Mucosa of gallbladder (tissue), 1 donor: Measurements from ENCODE around the gene RSRC2. TPM values are rescaled to one million over a fixed set of nuclear protein-coding genes. Genes with fewer than 3 reads are reported as not detected.
A peak's percentile ranks its signal among the peaks of the same experiment; 100 is the strongest.
"Not testable (repeated sequence)": the region's sequence is repeated elsewhere in the genome, so short reads cannot be mapped to it uniquely, and the experiment has no call there.

Experiments
- DNase-seq: peaks from one replicate; pipeline ENCODE4 v3.0.0-alpha.2; 2020; ENCODE audit warnings: low spot score
- total RNA-seq: library from RNA; stranded (reverse); gene quantifications from one replicate; pipeline ENCODE4 v1.2.1, GENCODE V29; 2021
- donor health status: DM: no; HTN: no; CAD: no.

The RSRC2 gene
- total RNA-seq, 1 donor from 2014 or later: 53.1 TPM

GRCh38 chr12:122518908-122519307 is 7.8 kb downstream of the RSRC2 start:
- DNase-seq: no peak

- no peak for DNase-seq
Observed at GRCh38 chr12:122517877-122518276, 8.9 kb downstream of the RSRC2 start.

GRCh38 chr12:122516544-122517361 is 10.0 kb downstream of the RSRC2 start:
- no peak for DNase-seq

GRCh38 chr12:122515275-122515674 is 11.5 kb downstream of the RSRC2 start:
- DNase-seq: no peak

- no peak for DNase-seq
Observed at GRCh38 chr12:122513660-122514059, 13.1 kb downstream of the RSRC2 start.

GRCh38 chr12:122513028-122513427 is 13.7 kb downstream of the RSRC2 start:
- not testable (repeated sequence) for DNase-seq

GRCh38 chr12:122508163-122508562 is 18.6 kb downstream of the RSRC2 start:
- no peak for DNase-seq

- no peak for DNase-seq
Observed at GRCh38 chr12:122506393-122506938, 20.3 kb downstream of the RSRC2 start.

GRCh38 chr12:122505419-122506051 is 21.2 kb downstream of the RSRC2 start:
- no peak for DNase-seq

GRCh38 chr12:122503783-122504590 is 22.7 kb downstream of the RSRC2 start:
- no peak for DNase-seq

GRCh38 chr12:122503147-122503751 is 23.5 kb downstream of the RSRC2 start:
- DNase-seq: no peak

GRCh38 chr12:122501489-122501989 is 25.2 kb downstream of the RSRC2 start:
- DNase-seq: no peak

- peak; percentile 97 for DNase-seq
Observed at GRCh38 chr12:122500685-122501488, 25.8 kb downstream of the RSRC2 start, which contains the start of gene ZCCHC8. Gene ZCCHC8 (minus strand): TSS chr12:122500932. CDS start chr12:122500840, 92 bp downstream.

- DNase-seq: peak; percentile 18
Observed at GRCh38 chr12:122499991-122500684, 26.6 kb downstream of the RSRC2 start.

- DNase-seq: no peak
Observed at GRCh38 chr12:122495258-122495657, 31.5 kb downstream of the RSRC2 start.

- DNase-seq: not testable (repeated sequence)
Observed at GRCh38 chr12:122493222-122493621, 33.5 kb downstream of the RSRC2 start.

- DNase-seq: no peak
Observed at GRCh38 chr12:122491991-122492390, 34.7 kb downstream of the RSRC2 start.

GRCh38 chr12:122489038-122489437 is 37.7 kb downstream of the RSRC2 start:
- no peak for DNase-seq

GRCh38 chr12:122487807-122488206 is 38.9 kb downstream of the RSRC2 start:
- not testable (repeated sequence) for DNase-seq
